HG03103 (cell line): Measurements from ENCODE around the gene FLT3.
"Not testable (repeated sequence)": the region's sequence is repeated elsewhere in the genome, so short reads cannot be mapped to it uniquely, and the experiment has no call there.

ENCODE experiments used
- ATAC-seq: cut with Tn5 transposase; IDR thresholded peaks from one replicate; pipeline ENCODE4 v1.9.1; 2021; ENCODE audit warnings: low read depth; ENCODE audit not compliant: unreplicated experiment

FLT3 gene

DNA sequence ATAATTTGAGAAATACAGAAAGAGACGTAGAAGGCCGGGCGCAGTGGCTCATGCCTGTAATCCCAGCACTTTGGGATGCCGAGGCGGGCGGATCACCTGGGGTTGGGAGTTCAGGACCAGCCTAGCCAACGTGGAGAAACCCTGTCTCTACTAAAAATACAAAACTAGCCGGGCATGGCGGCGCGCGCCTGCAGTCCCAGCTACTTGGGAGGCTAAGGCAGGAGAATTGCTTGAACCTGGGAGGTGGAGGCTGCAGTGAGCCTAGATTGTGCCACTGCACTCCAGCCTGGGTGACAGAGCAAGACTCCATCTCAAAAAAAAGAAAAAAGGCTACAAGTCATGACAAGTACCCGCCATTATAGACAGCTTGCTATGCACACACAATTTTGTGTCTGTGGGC is 95.4 kb downstream of the FLT3 start:
- ATAC-seq = not testable (repeated sequence)

DNA sequence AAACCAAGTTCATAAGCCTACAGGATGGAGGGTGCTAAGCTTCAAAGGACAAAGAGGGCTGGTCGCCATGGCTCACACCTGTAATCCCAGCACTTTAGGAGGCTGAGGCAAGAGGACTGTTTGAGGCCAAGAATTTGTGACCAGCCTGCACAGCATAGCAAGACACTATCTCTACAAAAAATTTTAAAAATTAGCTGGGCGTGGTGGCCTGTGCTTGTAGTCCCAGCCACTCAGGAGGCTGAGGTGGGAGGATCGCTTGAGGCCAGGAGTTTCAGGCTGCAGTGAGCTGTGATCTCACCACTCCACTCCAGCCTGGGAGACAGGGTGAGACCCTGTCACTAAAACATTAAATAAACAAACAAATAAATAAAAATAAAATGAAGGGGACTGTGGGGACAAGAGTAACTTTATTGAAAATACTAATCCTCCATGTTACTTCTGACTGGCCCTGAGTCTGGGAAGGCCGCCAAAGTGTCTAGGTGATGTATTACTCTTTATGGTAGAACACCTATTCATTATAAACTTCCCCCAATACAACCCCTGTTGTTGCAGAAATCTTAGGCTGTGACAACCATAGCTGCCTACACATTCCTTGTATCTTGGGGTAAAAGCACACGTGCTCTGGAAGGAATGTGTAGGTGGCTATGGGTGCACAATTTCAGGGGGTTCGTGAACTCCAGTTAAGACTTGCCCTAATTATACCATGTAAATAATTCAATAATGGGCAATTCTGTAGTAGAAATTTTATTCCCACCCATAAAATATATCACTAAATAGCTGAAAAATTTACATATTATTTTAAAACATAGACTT is 97.3 kb downstream of the FLT3 start:
- ATAC-seq = no peak

DNA sequence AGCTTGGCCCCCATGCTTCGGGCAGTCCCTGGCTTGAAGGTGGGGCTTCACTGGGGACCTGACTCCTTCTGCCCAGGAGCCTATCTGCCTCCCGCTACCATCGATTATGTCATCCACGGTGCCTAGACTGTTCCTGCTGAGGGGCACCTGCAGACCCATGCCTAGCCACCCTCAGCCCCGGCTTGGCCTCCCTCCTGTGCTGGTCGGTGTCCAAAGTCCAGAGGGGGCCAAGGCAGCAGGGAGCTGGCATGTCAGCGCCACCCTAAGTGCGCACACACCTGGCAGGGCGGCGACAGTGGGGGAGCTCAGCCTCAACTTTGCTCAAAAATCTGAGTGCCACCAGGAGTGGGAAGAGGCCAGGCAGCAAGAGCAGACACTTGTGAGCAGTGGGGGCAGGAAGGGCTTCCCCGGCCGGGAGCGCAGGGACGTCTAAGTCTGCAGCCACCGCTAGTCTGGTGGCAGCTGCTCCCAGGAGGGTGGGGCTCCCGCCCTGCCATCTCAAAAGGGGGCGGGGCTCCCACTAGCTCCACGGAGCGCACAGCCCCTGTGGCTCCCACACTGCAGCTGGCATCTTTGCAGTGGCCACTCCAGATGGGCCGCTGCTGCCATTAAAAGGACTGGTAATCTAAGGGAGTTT is 98.4 kb downstream of the FLT3 start:
- ATAC-seq = no peak

DNA sequence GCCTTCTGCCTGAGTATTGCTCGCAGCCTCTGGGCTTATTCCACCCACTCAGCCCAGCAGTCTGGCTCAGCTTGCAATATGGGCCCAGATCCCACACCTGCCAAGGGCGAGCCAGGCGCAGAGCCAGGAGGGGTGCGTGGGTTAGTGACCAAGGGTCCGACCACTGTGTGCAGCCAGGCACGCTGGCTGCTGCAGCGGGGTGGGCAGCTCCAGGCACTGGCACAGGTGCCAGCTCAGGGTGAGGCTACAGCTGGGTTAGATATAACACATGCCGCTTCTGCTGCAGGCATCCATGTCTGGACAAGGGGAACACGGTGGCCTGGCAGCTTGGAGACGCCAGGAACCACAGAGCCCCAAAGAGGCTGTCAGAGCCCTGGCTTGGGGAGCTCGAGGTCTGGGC is 99.3 kb downstream of the FLT3 start:
- ATAC-seq = no peak

DNA sequence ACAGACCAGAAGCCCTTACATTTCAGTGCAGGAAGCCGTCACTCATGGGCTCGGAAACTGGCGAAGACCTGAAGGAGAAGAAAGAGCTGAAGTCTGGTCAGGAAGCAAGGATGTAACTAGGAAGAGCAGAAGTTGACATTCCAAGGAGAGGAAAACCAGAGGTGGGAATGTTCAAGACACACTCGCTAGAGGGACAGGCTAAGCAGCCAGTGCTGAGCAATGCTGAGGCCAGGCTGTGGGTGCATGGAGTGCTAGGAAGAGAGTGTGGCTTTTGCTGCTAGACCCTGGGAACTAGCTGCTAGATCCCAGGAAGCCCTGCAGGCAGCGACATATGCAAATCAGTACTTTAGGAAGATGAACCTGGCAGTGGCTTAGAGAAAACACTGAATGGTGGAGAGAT is 99.8 kb downstream of the FLT3 start:
- ATAC-seq = no peak

DNA sequence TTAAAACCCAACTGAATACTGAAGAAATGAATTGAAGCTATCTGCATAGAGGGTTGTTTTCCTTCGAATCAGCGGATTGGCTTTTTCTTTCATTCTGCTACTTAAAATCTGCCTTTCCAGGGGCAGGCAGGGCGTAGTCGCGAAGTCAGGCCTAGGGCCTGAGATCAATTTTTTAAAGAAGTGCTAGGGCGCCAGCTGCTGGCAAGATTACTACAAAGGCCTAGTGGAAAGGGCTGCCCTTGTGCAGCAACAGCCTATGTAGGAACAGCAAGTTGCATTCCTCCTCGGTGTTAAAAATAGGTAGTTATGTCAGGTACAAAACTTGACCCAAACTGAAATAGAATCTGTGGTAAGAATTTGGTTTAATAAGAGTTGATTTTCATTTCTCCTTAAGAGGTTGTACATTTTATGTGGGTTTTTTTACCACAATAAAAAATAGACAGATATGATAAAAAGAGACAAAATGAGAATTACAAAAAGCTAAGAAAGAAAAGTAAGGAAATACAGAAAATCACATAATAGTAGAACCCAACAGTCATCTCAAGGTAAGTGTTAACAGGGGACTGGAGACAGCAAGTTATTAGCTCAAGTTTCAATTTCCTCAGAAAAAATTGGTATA is 102.4 kb downstream of the FLT3 start:
- ATAC-seq = no peak

DNA sequence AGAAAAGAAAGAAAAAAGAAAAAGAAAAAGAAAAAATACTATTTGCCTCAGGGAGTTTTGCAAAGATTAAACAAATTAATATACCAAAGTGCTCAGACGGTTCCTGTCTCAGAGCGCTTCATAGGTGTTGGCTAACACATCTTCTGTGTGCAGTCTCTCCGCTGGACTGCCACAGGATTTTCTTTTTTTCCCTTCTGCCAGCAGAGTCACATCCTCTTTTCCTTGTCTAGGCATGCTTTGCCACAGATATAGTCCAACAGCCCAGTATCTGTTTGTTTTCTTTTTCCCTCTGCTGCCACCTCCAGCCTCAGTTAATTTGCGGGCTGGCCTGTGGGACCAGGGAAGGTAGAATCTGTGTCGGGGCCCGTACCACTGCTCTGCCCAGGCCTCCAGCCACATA is 108.5 kb downstream of the FLT3 start:
- no peak for ATAC-seq

DNA sequence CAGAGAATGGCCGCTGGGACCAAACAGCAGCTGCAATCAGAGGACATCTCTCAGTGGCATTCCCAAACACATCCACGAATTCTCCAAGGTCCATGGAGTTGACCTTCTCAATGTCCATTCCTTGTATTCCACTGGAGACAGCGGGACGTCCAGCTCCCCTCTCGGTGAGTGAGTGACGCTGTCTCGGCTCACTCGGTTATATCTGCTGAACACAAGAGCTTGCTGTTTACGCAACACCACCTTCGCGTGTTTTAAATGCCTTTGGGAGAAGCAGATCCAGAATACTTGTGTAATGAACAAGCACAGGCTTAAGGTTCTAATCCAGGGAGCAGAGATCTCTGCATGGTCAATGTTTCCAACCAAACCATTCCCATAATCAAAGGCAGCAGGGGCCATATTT is 111.9 kb downstream of the FLT3 start, which contains the start of gene URAD:
Gene URAD, minus strand, starts transcription at position 174 of the 400 bp plus-strand sequence. Its CDS starts 56 bp downstream, at position 118.
- ATAC-seq = no peak

DNA sequence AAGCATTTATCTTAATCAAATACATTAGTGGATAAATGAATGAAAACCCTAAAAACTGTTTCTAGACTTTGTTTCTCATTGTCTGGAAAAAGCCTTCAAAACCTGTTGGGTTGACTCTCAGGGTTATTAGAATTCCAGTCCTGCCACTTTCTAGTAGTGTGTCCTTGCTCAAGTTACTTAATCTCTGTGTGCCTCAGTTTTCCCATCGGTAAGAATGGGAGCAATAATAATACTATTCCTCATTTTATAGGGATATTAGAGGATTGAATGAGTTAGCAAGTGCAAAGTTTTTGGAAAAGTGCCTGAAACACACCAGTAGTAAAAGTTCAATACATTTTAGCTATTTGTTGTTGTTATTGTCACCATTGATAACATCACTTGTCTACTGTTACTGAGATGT is 114.8 kb downstream of the FLT3 start:
- no peak for ATAC-seq

DNA sequence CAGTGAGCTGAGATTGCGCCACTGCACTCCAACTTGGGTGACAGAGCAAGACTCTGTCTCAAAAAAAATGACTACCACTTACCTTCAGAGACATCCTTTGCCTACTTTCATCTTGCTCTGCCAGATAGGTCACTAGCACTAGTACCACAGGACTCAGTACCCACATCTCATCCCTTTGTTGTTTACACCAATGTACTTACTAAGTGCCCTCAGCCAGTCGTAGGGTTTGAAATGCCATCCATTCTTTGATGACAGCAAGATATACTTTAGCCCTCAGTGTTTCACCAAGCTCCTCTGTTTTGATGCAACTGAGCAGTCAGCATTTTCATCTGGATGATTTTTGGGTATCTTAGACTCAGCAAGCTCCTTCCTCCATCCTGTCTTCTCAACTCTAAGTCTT is 118.0 kb downstream of the FLT3 start:
- ATAC-seq = no peak

DNA sequence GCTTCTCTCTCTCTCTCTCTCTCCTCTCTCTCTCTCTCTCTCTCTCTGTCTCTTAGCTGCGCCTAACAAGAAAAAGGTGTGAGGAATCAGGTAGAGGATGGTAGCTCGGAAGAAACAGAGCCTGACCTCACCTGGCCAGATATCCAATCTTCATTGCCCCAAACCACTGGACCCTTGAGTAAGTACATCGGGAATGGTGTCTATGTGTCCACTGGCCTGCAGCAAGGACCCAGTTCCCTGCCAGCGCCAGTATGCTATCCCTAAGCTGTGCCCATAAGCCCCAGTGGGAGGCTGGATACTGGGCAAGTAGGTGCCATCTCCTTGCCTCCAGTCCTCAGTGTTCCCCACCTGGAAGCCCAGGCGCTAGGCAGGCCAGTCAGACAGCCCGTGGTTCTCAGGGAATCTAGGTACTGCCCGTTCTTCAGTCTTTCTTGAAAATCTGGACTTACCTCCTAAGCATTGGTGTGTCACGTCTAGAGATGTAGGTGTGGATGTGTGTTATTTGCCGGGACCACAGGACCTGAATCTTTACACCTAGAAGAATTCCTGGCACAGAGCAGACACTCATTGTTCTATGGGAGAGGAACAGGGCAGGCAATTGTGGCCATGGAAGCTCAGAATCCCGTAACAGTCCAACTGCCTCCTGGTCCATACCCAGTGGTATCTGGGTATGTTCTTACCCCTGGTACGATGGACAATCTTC is 119.2 kb downstream of the FLT3 start:
- no peak for ATAC-seq

DNA sequence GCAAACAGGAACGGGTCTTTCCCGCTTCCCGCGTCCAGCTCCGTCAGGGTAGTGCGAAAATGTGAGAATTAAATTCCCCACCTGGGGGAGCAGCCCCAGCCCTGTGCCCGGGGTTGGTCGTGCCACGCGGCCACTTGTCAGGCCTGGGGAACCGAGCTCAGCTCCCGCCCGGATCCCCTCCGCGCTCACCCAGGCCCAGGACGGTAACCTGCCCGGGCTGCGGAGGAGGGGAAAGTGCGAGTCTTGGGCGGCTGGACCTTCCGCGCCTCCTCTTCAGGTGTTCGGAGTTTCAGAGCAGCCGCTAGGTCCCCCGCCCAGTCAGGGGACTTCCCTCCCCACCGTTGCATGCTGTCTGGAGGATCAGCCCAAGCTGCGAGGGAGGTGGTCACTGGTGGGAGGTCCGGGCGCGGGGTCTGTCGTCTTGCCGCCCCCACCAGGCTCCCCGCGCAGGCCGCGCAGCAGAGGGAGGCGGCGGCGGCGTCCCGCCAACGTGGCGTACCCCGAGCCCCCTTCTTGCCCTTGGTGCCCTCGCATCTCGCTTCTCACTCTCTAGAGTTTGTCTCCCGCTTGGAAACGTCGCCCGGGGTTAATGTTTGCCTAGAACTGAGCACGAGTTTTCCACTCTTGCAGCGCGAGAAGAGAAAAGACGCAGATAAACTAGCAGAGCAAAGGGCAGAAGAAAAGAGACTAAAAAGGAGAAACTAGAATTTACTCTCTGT is 119.9 kb downstream of the FLT3 start:
- ATAC-seq = no peak

DNA sequence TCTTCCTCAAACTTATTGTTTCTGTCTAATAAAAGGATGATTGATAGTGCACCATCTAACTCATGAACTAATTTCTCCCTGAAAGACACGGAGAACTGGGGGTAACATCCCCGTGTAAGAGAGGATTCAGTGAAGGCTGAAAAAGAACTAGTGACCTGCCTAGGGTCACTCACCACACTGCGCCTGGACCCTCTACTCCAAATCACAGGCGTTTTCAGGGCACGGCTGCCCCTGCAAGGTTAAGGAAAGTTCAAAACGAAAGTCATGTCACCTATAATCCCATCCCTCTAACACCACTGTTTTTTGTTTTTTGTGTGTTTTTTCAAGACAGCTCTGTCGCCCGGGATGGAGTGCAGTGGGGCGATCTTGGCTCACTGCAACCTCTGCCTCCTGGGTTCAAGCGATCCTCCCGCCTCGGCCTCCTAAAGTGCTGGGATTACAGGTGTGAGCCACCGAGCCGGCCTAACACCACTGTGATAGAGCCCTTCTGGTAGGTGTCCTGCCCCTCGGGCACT is 120.6 kb downstream of the FLT3 start:
- ATAC-seq = no peak

DNA sequence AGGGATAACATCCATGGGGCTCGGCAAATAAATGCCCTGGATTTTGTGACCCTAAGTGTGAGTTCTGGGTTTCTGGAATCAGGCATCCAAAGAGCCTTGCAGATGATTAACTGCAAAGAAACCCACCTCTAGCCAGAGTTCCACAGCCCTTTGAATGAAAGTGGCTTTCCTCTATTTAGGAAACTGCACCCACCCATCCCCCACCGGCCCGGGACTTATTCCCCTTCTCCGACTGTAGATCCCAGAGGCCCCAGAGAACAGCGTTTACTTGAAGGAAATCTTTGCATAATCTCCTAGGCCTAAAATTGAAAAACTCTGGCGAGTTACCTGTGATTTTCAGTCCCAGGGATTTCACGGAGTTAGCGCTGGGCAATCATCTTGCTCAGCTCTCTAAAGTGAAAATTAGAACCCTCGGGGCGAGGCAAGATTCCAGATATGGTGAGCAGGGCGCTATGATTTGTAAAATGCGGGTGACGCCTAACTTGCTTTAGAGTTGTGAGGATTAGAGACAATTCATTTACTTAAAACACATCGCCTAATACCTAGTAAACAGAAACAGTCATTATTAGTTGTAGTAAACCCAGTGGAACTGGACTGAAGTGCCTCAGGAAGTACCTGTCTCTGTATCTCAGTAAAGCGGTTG is 121.3 kb downstream of the FLT3 start:
- no peak for ATAC-seq

DNA sequence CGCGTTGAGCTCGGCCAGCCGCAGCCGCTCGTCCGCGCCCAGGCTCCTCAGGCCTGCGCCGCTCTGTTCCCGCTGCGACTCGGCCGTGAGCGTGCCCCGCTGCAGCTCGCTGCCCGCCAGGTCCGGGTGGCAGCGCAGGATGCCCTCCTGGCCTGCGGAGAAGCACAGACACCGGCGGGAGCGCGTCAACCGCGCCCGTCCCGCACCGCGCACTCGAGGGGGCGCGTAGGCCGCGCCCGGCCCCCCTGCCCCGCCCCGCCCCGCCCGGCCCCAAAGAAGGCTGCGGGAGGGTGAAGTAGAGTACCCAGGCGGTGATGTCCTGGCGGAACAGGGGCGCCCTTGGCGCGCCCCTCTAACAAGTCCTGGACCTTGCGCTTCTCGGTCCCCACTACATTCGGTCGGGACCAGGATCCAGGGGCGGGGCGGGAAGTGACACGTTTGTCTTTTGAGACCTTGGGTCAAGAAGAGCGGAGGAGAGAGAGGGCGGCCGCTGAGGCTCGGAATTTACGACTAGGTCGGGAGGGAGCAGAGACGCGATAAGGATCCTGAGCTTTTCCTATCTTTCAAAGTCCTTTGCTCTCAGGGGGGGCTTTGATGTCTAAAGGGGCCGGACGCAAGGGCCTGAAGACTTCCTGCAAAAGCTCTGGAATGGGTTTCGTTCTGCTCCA is 121.9 kb downstream of the FLT3 start:
- ATAC-seq = no peak

DNA sequence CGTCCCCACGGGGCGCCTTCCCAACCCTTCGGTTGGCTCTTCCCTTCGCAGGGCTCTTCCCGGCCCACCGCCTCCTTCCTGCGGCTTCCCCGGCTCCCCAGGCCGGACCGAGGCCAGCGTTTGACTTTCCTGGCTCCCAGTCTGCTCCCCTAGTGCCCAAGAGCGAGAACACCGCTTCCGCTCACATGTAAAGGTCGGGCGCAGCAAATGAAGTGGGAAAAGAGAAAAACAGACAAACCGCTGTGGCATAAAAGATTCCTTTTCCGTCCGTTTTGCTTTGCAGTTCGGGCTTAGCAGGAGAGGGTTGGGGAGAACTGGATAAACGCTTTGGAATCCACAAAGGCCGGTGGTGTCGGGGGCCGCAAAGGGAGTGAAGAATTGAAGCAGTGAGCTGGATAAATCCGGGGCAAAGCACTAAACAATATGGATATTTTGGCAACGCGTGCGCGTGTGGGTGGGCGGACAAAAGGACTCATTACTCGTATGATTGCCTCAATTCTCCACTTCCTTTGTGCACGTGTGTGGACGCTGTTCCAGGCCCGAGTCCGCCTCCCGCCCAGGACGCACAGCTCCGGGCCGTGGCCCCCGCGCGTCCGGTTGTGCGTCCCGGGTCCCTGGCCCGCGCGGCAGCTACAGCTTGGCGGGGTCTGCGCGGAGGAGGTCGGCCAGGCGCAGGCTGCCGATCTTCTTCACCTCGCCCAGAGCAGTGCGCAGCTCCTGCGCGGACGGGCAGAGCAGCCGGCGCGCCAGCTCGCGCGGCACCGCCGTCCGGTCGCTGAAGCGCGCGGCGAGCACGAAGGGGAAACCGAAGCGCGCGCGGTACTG is 122.7 kb downstream of the FLT3 start:
- no peak for ATAC-seq

DNA sequence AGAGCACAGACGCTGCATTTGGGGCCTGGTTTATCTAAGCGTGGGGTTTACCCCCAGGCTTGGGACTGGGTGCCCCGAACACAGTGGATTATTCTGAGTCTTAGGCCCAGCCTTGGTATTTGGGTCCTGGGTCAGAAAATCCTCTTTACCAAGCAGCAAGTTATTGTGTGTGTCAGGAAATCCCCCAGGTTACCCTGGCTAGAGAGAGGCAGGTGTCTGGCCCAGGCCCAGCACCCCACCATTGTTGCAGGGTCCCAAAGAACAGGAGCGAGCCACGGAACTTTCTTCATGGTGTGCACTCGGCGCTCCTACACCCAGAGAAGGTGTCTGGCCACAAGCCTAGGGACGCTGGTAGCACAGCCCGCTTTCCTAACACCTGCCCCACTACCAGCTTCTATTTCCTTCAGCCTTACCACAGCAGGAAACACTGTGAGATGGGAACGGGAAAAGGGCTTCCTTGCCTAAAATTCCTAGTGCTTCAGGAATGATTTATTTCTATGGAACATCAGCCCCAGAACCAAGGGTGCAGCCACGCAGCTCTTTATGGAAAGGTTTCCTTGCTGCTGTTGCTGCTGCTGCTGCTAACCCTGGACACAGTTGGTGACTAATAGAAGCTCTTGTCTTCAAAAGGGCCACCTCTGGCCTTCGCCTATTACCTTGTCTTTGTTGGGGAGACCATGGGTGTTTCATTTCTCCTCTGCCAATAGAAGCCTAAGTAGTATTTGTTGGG is 123.8 kb downstream of the FLT3 start:
- ATAC-seq = no peak
